GM10847 (cell line): ENCODE data around the gene TBC1D22A.

ENCODE experiments used
- POLR2A ChIP-seq: IDR thresholded peaks from 2 replicates; pipeline ENCODE4 v1.6.1; 2011; ENCODE audit not compliant: insufficient read length; ENCODE audit errors: extremely low read depth

TBC1D22A gene

GRCh38 chr22:46858181-46858771, 95.8 kb downstream of the TBC1D22A start:
- no peak for TF ChIP-seq POLR2A

DNA sequence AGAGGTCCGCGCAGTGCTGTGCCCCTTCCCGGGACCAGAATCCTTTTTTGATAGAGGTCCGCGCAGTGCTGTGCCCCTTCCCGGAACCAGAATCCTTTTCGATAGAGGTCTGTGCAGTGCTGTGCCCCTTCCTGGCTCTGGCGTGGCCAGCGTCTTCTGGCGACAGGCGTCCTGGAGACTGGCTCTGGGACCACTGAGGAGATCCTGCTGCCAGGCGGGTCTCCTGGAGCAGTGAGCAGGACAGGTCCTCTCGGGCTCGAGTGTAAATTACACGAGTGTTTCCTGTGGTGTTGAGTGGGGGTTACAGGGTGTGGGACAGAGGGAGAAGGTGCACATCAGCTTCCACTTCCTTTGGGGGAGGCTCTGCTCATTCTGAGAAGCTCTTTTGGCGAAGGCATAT, 98.1 kb downstream of the TBC1D22A start:
- no peak for TF ChIP-seq POLR2A

DNA sequence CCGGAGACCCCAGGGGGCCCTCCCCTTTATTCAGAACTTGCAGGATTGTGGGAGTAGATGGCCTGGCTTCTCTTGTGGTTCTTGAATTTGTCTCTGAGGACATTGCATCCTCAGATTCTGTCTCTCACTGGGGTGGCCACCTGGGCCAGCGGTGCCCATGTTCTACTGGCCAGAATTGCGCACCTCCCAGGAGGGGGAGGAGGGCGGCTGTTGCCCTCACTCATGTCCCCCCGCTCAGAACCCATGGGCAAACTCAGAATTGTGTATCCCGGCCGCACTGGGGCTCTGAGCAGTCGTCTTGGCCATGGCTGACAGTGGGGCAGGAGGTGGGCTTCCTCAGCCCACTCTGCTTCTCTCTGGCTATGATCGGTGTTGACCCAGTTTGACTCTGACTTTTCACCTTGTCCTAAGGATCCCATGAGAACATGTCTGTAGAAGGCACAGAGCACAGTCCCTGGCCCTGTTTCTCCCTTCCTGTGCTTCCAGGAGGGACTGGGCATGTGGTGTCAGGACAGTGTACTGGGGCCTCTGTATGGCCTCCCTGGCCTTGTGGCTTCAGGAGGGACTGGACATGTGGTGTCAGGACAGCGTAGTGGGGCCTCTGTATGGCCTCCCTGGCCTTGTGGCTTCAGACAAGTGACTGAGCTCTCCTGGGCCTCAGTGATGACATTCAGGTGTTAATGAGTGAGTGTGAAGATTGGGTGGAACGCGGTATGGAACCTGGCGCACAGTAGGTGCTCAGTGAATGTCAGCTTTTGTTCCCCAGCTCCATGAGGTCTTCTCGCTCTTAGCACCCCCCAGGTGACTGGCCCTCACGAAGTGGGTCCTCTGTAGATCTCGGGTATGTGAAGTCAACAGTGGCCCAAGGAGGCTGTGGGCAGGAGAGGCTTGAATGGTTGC, 99.3 kb downstream of the TBC1D22A start:
- no peak for TF ChIP-seq POLR2A

GRCh38 chr22:46862418-46863324, 100.2 kb downstream of the TBC1D22A start:
- TF ChIP-seq POLR2A, result no peak

DNA sequence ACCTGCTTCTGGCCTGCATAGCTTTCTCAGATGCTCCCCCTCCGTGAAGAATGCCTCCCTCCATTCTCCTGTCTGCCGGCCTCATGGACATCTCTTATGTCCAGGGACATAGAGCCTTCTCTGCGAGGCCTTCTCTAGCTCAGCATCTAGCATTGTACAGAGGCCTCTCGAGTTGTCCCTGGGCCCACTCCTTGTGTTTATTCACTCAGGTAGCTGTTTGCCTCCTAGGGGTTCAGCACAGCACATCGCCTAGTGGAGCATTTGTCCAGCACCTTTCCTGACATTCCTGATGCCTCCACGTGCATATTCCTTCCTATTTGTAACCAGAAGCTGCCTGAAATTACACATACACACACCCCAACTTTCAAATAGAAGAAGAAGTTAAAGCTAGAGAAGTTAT, 101.3 kb downstream of the TBC1D22A start:
- no peak for TF ChIP-seq POLR2A

GRCh38 chr22:46864314-46865051, 102.0 kb downstream of the TBC1D22A start:
- TF ChIP-seq POLR2A, result no peak

DNA sequence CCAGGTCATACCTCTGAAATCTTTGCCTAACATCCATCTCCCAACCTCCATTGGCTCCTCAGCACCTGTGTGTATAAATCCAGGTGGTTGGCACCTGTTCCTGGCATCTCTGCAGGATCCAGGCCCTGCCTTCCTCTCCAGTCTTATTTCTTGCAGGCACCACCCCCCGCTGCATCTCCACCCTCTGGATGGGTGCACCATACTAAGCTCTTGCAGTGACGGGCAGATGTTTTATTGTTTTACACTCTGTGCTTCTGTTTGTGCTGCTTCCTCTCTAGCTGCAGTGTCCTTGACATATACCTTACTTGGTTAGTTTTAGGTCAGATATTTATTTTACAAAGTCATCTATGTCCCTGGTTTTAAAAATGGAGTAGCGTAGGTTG, 102.6 kb downstream of the TBC1D22A start:
- TF ChIP-seq POLR2A, result no peak

DNA sequence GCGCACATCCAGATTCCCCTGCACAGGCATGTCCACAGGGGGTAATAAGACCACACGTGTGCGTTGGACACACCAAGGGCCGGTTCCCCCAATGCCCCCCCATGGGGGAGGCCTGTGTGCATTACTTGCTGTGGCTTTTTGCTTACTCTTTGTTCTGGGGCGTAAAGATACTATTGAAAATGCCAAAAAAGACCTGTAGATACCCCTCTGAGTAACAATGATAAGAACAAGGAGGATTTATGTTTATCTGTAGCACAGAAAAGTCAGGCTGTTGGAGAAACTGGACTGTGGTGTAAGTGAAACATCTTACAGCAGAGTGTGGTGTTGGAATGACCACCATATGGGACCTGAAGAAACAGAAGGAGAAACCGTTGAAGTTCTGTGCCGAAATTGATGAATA, 103.2 kb downstream of the TBC1D22A start:
- TF ChIP-seq POLR2A, result no peak

- no peak for TF ChIP-seq POLR2A
Observed at GRCh38 chr22:46866591-46866990, 104.1 kb downstream of the TBC1D22A start.

GRCh38 chr22:46867106-46867505, 104.7 kb downstream of the TBC1D22A start:
- no peak for TF ChIP-seq POLR2A

DNA sequence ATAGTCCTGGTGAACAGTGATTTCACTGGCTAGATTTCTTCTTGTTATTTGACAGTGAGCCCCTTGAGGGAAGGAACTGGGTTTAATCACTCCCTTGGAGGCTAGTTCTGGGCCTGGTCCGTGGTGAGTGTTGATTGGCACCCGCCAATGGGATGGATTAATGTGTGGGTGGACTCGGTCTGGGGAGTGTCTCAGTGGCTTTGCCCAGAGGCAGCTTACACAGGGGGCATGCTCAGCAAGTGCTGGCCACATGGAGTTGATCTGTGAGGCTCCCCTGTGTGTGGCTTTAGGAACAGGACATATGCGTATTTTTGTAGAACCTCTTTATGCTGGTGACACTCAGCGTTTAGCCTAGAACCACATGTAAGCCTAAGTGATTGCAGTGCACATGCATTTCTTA, 106.9 kb downstream of the TBC1D22A start:
- TF ChIP-seq POLR2A, result no peak

DNA sequence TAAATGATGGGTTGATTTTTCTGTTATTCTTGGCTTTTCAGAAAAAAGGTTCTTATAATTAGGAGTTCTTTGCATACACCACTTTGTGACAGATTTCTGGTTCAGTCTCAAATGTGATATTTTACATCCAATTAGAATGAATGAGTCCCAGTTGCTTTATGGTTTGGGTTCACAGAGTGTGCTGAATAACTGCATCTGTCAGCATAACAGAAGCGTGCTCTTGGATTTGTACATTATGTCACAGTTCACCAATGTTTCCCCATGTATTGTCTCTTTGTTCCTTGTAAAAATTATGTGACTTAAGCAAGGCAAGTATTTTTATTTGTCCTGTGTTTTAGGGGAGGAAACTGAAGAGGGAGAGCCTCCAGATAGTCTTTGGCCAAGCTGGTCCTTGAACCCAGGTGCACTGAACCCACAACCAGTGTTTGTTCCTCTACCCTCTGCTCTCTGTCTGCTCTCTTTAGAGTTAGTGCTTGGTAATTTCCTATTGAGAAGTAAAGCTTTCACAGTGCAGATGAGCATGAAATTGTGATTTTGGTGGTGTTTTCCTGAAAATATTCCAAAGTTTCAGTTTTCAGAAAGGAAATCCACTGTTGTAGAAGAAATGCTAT, 107.5 kb downstream of the TBC1D22A start:
- no peak for TF ChIP-seq POLR2A

DNA sequence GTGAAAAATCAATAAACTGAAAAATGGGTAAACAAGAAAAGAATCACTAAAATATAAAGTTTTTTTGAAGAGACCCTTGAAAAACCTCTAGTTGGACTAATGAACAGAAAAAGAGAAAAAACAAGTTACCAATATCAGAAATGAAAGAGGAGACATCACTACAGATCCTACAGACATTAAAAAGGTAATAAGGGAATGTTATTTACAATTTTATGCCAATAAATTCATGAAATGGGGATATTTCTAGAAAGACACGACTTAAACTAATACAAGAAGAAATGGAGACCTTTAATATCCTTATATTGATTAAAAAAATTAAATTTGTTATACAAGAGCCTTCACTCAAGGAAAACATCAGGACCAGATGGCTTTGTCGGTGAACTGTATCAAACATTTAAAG, 109.4 kb downstream of the TBC1D22A start:
- TF ChIP-seq POLR2A, result no peak

GRCh38 chr22:46875089-46875488, 112.6 kb downstream of the TBC1D22A start:
- no peak for TF ChIP-seq POLR2A
